ENCODE data around the gene PRSS36.
A peak's percentile ranks its signal among the peaks of the same experiment; 100 is the strongest.
"Not testable (repeated sequence)": the region's sequence is repeated elsewhere in the genome, so short reads cannot be mapped to it uniquely, and the experiment has no call there.

PRSS36 gene

GRCh38 chr16:31141489-31142108, 8.3 kb downstream of the PRSS36 start:
- peak; percentile 68 for DNase-seq

DNA sequence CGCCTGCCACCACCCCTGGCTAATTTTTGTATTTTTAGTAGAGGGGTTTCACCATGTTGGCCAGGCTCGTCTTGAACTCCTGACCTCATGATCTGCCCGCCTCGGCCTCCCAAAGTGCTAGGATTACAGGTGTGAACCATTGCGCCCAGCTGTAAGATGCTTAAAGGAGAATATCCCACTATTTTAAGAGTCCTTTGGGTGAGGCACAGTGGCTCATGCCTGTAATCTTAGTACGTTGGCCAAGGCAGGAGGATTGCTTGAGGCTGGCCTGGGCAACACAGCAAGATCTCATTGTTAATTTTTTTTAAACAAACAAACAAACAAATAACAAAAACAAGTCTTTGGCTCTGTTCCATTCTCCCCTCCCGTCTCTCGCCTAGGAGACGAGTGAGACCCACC, 8.8 kb downstream of the PRSS36 start:
- not testable (repeated sequence) for DNase-seq

GRCh38 chr16:31138621-31139578, 11.0 kb downstream of the PRSS36 start:
- DNase-seq, result no peak

DNA sequence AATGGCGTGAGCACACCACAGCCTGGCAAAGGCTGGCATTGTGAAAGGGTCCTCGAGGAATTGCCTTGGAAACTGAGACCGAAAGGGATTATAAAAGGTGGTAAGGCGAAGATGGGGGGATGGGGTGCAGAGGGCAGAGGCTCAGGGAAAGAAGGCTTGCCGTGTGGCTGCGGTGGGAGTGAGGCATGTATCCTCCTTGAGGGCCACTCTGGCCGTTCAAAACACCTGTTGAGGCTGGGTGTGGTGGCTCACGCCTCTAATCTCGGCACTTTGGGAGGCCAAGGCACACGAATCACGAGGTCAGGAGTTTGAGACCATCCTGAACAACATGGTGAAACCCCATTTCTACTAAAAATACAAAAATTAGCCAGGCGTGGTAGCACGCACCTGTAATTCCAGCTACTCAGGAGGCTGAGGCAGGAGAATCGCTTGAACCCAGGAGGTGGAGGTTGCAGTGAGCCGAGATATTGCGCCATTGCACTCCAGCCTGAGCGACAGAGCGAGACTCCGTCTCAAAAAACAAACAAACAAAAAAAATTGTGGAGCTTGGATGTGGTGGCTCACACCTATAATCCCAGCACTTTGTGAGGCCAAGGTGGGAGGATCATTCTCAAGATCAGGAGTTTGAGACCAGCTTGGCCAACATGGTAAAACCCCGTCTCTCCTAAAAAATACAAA, 12.9 kb downstream of the PRSS36 start:
- not testable (repeated sequence) for DNase-seq

DNA sequence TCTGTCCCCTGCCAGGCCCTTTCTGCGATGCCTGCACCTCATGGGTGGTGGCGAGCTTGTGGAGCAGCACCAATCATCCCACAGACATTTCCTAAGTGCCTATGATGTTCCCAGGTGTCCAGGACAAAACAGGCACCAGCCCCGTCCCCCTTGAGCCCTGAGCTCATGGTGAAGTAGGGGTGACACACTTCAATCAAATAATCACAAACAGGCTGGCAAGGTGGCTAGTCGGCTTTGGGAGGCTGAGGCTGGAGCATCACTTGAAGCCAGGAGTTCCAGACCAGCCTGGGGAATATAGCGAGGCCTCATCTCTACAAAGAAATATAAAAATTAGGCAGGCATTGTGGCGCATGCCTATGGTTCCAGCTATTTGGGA, 13.6 kb downstream of the PRSS36 start:
- no peak for DNase-seq

DNA sequence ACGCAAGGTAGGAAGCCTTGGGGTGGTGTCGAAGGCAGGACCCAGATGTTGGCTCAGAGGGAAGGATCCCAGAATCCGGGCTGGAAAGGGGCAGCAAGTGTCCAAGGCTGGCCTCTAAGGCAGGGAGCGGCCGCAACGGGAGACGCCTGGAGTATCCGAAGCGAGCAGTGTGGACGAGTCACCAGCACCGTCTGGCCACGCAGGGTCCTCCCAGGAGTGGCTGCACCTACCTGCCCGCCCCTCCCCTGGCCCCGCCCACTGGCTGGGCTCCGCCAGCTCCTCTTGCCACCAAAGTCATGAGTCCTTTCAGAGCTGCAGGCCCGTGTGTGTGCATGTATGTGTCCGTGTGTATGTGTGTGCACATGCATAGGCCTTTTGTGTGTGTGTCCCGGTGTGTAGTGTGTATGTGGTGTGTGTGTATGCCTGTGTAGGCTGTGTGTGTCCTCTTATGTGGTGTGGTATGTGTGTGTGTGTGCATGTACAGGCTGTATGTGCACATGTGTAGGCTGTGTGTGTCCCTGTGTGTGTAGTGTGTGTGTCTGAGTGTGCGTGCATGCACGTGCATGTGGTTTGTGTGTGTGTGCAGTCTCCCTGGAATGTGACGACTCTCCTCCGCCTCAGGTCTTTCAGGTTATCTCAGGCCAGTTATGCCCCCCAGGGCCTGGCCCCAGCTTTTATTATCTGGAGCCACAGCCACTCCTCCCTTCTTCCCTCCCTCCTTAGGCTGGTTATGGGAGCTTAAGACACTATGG, 14.2 kb downstream of the PRSS36 start, which contains the start of gene PRSS8:
PRSS8 (minus strand) TSS at position 193 of the 752 bp plus-strand sequence. CDS start 229 bp downstream, outside the sequence.
- DNase-seq, result no peak

DNA sequence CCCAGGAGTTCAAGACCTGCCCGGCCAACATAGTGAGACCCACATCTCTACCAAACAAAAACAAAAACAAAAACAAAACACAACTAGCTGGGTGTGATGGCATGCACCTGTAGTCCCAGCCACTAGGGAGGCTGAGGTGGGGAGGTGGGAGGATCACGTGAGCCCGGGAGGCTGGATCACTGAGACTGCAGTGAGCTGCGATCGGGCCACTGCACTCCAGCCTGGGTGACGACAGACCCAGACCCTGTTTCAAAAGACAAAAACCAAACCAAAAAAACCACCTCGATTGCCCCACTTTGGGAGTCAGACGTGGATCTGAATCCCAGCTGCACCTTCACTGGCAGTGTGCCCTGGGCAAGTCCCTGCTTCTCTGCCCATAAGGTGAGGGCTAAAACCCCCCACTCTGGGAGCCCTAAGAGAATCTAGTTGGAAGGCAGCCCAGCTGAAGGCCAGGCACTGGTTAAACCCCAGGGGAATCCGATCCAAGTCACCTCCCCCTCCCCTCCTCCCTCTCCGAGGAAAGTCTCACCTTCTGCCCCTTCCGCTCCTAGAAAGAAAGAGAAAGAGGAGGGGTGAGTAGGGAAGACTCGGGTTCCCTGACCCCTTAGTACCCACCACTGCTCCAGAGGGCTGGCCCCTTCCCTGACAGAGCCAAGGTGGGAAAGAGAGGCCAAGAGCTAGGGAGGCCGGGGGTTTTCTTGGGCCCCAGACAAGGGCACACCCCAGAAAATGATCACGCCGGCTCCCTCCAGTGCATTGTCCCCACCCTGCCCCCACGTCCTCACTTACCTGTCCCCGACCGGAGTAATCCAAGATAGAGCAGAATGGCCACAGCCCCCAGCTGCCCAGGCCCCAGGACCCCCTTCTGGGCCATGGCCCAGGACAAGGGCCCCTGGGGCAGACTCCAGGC, 15.0 kb downstream of the PRSS36 start:
- no peak for DNase-seq

- DNase-seq, result no peak
Observed at GRCh38 chr16:31134091-31134571, 15.7 kb downstream of the PRSS36 start.

- DNase-seq, result no peak
Observed at GRCh38 chr16:31133046-31133501, 16.8 kb downstream of the PRSS36 start.

GRCh38 chr16:31132303-31132979, 17.4 kb downstream of the PRSS36 start:
- no peak for DNase-seq

- no peak for DNase-seq
Observed at GRCh38 chr16:31131841-31132271, 18.0 kb downstream of the PRSS36 start.

- DNase-seq, result no peak
Observed at GRCh38 chr16:31131416-31131815, 18.4 kb downstream of the PRSS36 start.

DNA sequence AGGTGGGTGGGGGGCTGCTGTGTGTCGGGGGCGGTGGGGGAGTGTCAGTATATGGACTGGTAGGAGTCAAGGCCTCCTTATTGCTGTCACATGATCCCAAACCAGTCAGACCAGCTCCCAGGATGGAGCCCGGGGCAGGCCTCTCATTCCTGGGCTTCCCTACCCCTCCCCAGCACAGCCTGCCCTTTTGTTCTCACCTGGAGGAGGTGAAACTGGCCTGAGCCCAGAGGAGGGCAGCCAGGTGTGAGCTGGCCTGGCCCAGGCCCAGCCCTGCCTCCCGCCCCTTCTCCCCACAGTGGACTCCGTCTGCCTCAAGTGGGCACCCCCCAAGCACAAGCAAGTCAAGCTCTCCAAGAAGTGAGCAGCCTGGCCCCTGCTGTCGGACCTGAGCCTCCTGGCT, 19.0 kb downstream of the PRSS36 start:
- DNase-seq, result no peak

GRCh38 chr16:31130336-31130891, 19.5 kb downstream of the PRSS36 start:
- DNase-seq, result no peak

GRCh38 chr16:31129568-31130335, 20.1 kb downstream of the PRSS36 start:
- DNase-seq, result no peak

- no peak for DNase-seq
Observed at GRCh38 chr16:31128711-31129567, 20.9 kb downstream of the PRSS36 start.

DNA sequence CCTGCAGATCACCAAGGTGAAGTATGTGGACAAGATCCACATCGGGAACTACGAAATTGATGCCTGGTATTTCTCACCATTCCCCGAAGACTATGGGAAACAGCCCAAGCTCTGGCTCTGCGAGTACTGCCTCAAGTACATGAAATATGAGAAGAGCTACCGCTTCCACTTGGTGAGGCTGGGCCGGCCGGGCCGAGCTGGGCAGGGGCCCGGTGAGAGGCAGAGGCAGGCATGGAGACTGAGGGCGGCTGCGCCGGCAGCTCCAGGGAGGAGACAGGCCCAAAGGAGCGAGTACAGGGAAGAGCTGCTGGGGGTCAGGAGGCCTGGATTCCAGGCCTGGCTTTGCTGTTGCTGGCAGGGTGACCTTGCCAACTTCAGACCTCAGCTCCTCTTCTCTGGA, 22.7 kb downstream of the PRSS36 start:
- no peak for DNase-seq

GRCh38 chr16:31125844-31126243, 24.0 kb downstream of the PRSS36 start:
- DNase-seq, result no peak

DNA sequence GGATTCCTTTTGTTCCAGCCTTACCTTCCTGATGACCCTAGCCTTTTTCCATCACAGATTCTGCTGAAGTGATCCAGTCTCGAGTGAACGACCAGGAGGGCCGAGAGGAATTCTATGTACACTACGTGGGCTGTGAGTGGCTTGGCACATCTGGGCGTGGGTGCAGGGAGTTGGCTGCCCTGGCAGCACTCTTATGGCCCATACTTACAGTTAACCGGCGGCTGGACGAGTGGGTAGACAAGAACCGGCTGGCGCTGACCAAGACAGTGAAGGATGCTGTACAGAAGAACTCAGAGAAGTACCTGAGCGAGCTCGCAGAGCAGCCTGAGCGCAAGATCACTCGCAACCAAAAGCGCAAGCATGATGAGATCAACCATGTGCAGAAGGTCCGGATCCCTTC, 29.7 kb downstream of the PRSS36 start:
- no peak for DNase-seq

Data from amniotic stem cell (primary cell).